Tibial nerve (tissue), 4 donors: ENCODE results near the gene PER1. TPM values are rescaled to one million over a fixed set of nuclear protein-coding genes. Genes with fewer than 3 reads are reported as not detected.

Source experiments
- DNase-seq, 2 donors: peaks; one replicate each; pipeline ENCODE4 v3.0.0-alpha.2; 2019; ENCODE audit warnings: low spot score in 2 of 2
- H3K27ac ChIP-seq, 4 donors: fragments of 200-600 bp; sonication (generic) in 3 of 4; one replicate each; pipeline ENCODE4 v1.5.1; 2017 to 2019; ENCODE audit warnings: mild to moderate bottlenecking in 1 of 4
- H3K27me3 ChIP-seq, 2 donors: fragments of 200-600 bp; sonication (generic) in 1 of 2; one replicate each; pipeline versions ENCODE4 v1.5.1 to v1.6.0; 2017 to 2019
- H3K36me3 ChIP-seq, 3 donors: fragments of 200-600 bp; sonication (generic); one replicate each; pipeline ENCODE4 v1.5.1; 2018 to 2019
- H3K4me1 ChIP-seq, 4 donors: fragments of 200-600 bp; sonication (generic) in 3 of 4; one replicate each; pipeline ENCODE4 v1.5.1; 2017 to 2019
- H3K4me3 ChIP-seq, 4 donors: fragments of 200-600 bp; sonication (generic) in 3 of 4; one replicate each; pipeline ENCODE4 v1.5.1; 2017 to 2019; ENCODE audit warnings: mild to moderate bottlenecking in 1 of 4, moderate library complexity in 1 of 4
- H3K9me3 ChIP-seq, 4 donors: fragments of 200-600 bp; sonication (generic) in 3 of 4; one replicate each; pipeline ENCODE4 v1.5.1; 2017 to 2019
- CTCF ChIP-seq, 5 experiments: fragments of 200-600 bp in 3 of 5; fragments of 450-650 bp in 2 of 5; sonication (generic) in 3 of 5; IDR thresholded peaks; one replicate each; pipeline ENCODE4 v1.5.1; 2016 to 2019; ENCODE audit warnings: antibody characterized with exemption in 5 of 5, mild to moderate bottlenecking in 3 of 5, moderate library complexity in 2 of 5
- EP300 ChIP-seq, 2 donors: sonication (generic); formaldehyde crosslinking; IDR thresholded peaks; one replicate each; pipeline ENCODE4 v1.6.1; 2017; ENCODE audit warnings: antibody characterized with exemption in 2 of 2, mild to moderate bottlenecking in 1 of 2
- POLR2A ChIP-seq, 2 donors: fragments of 450-650 bp; IDR thresholded peaks; one replicate each; pipeline ENCODE4 v1.6.1; 2017; ENCODE audit warnings: antibody characterized with exemption in 2 of 2, mild to moderate bottlenecking in 2 of 2, moderate library complexity in 2 of 2
- WGBS, 2 donors: methylation state at CpG; one replicate each; pipeline ENCODE4 v1.1.5; 2018; 5-methylcytosine and 5-hydroxymethylcytosine counted together
- total RNA-seq, 4 donors: library from RNA; depleted of rRNA; stranded (reverse); fragments of >200 nt; gene quantifications; one replicate each; pipeline ENCODE4 v1.1.0, GENCODE V29; 2016

The PER1 gene
- total RNA-seq: 100 to 1,000 TPM; 157 to 328 (median 204) TPM

GRCh38 chr17:8152112-8152775 is at the start of gene PER1:
TSS of gene PER1 (minus strand) at chr17:8152404. CDS start at chr17:8150706, 1,698 bp downstream.
- peaks cover 20 to 40% (median 28%) of the 10 kb centered on the region in 3 donors for H3K36me3 ChIP-seq
- H3K4me1 ChIP-seq: peaks cover 3 to 55% (median 36%) of the 10 kb centered on the region in 4 donors
- WGBS, 2 donors: 3 to 5% methylated on average over 32 to 33 of the region's 42 CpGs

GRCh38 chr17:8192070-8192815 is 40.0 kb upstream of the PER1 start:
- Histone ChIP-seq H3K4me1 (peaks cover 0 to 43% (median 20%) of the 10 kb centered on the region in 4 donors), H3K27me3 (no peaks in the 10 kb centered on the region), H3K36me3 (no peaks in the 10 kb centered on the region), H3K4me3 (peak overlapping the region; percentile 20 to 50 (median 36)), H3K9me3 (no peaks in the 10 kb centered on the region), H3K27ac (peak overlapping the region; percentile 80 to 99 (median 92))
- TF ChIP-seq POLR2A (IDR thresholded peaks at IDR 0.05): peak; percentile 92 to 95
- TF ChIP-seq CTCF (IDR thresholded peaks at IDR 0.05): no peak
- peak; percentile 48 to 99 for TF ChIP-seq EP300 (IDR thresholded peaks at IDR 0.05)
- 8 to 15% methylated on average over 12 of the region's 12 CpGs for WGBS, 2 donors
- peak; percentile 78 to 96 for DNase-seq

More at GRCh38 chr17:8152112-8152775, at the start of gene PER1:
- peak; percentile 95 to 97 for DNase-seq
- Histone ChIP-seq H3K27me3 (no peaks in the 10 kb centered on the region), H3K27ac (peak within 1 kb of the TSS; percentile 98 to 100 (median 100)), H3K9me3 (no peaks in the 10 kb centered on the region), H3K4me3 (peak within 1 kb of the TSS; percentile 75 to 92 (median 86))
- TF ChIP-seq CTCF (IDR thresholded peaks at IDR 0.05) (peak in 2 of 5 experiments; percentile 4 to 43), EP300 (IDR thresholded peaks at IDR 0.05) (peak; percentile 99 to 100), POLR2A (IDR thresholded peaks at IDR 0.05) (peak; percentile 89 to 98)

GRCh38 chr17:8190506-8190905 is 38.3 kb upstream of the PER1 start:
- WGBS, 2 donors: 37 to 45% methylated on average over 6 of the region's 6 CpGs
- TF ChIP-seq POLR2A (IDR thresholded peaks at IDR 0.05) (no peak), CTCF (IDR thresholded peaks at IDR 0.05) (no peak), EP300 (IDR thresholded peaks at IDR 0.05) (no peak)
- no peaks in the 10 kb centered on the region for H3K27me3 ChIP-seq
- peaks cover 0 to 43% (median 20%) of the 10 kb centered on the region in 4 donors for H3K4me1 ChIP-seq
- peak overlapping the region; percentile 88 to 99 (median 93) for H3K27ac ChIP-seq
- H3K9me3 ChIP-seq: no peaks in the 10 kb centered on the region
- peak overlapping the region in 2 of 4 donors; percentile 65 to 93 for H3K4me3 ChIP-seq
- H3K36me3 ChIP-seq: no peaks in the 10 kb centered on the region
- DNase-seq: no peak

- H3K27ac ChIP-seq: peak within 1 kb of the TSS; percentile 88 to 99 (median 98)
- peak within 1 kb of the TSS; percentile 54 to 93 (median 70) for H3K4me3 ChIP-seq
- no peaks in the 10 kb centered on the region for H3K9me3 ChIP-seq
- no peaks in the 10 kb centered on the region for H3K36me3 ChIP-seq
- peak; percentile 96 for DNase-seq
- no peaks in the 10 kb centered on the region for H3K27me3 ChIP-seq
- 0 to 1% methylated on average over 34 to 40 of the region's 70 CpGs for WGBS, 2 donors
- peaks cover 0 to 43% (median 20%) of the 10 kb centered on the region in 4 donors for H3K4me1 ChIP-seq
- peak; percentile 48 to 97 for TF ChIP-seq EP300 (IDR thresholded peaks at IDR 0.05)
- peak; percentile 59 to 93 for TF ChIP-seq POLR2A (IDR thresholded peaks at IDR 0.05)
- TF ChIP-seq CTCF (IDR thresholded peaks at IDR 0.05): peak in 2 of 5 experiments; percentile 24 to 47
Observed at GRCh38 chr17:8189711-8190477, 37.7 kb upstream of the PER1 start, which contains the start of gene BORCS6. TSS of gene BORCS6 (minus strand) at chr17:8190180. CDS start at chr17:8190140, 40 bp downstream.
